ENCODE data around the gene CTLA4.

CTLA4 gene

DNA sequence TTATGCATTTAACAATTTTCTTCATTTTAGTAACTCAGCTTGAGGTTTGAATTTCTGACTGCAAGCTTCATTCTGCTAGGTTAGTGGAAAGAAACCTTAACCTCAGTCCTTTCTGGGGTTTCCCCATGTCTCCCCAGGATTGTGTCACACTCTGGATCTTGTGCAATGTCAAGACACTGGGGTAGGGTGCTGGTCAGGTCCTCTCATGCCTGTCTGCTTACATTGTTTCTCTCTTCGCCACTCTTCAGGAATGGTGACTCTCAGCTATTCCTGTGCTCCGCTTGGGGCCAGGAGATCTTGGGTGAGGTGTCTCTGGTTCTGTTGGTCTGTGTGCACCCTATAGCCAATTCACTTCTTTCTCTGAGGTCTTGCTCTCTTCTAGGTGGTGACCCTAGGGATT, 23.9 kb downstream of the CTLA4 start:
- no peaks in the 10 kb centered on the region; the same call in 1 of the 2 replicates for H3K27me3 ChIP-seq (replicated peaks; ENCODE audit: control insufficient read depth, insufficient read depth, low read length)
- TF ChIP-seq, protein P1, sequence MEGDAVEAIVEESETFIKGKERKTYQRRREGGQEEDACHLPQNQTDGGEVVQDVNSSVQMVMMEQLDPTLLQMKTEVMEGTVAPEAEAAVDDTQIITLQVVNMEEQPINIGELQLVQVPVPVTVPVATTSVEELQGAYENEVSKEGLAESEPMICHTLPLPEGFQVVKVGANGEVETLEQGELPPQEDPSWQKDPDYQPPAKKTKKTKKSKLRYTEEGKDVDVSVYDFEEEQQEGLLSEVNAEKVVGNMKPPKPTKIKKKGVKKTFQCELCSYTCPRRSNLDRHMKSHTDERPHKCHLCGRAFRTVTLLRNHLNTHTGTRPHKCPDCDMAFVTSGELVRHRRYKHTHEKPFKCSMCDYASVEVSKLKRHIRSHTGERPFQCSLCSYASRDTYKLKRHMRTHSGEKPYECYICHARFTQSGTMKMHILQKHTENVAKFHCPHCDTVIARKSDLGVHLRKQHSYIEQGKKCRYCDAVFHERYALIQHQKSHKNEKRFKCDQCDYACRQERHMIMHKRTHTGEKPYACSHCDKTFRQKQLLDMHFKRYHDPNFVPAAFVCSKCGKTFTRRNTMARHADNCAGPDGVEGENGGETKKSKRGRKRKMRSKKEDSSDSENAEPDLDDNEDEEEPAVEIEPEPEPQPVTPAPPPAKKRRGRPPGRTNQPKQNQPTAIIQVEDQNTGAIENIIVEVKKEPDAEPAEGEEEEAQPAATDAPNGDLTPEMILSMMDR (IDR thresholded peaks at IDR 0.05; ENCODE audit: insufficient read depth, low read length, poor library complexity, severe bottlenecking) = no peak
- H3K4me3 ChIP-seq (replicated peaks; ENCODE audit: low read depth, low read length) = no peak overlapping the region
- no peak for DNase-seq (ENCODE audit: extremely low read depth, insufficient read length)
- H3K36me3 ChIP-seq (ENCODE audit: control insufficient read depth, insufficient read depth, low read length) = no peaks in the 10 kb centered on the region

- TF ChIP-seq, protein P1 (IDR thresholded peaks at IDR 0.05; ENCODE audit: insufficient read depth, low read length, poor library complexity, severe bottlenecking) = no peak
- no peak for DNase-seq (ENCODE audit: extremely low read depth, insufficient read length)
- no peak overlapping the region for H3K4me3 ChIP-seq (replicated peaks; ENCODE audit: low read depth, low read length)
- no peaks in the 10 kb centered on the region for H3K36me3 ChIP-seq (ENCODE audit: control insufficient read depth, insufficient read depth, low read length)
- no peaks in the 10 kb centered on the region; the same call in none of the 2 replicates for H3K27me3 ChIP-seq (replicated peaks; ENCODE audit: control insufficient read depth, insufficient read depth, low read length)
These were observed 24.6 kb downstream of the CTLA4 start for GRCh38 chr2:203892207-203892606.

GRCh38 chr2:203893401-203893800, 25.8 kb downstream of the CTLA4 start:
- Histone ChIP-seq H3K4me3 (replicated peaks; ENCODE audit: low read depth, low read length) (no peak overlapping the region), H3K27me3 (replicated peaks; ENCODE audit: control insufficient read depth, insufficient read depth, low read length) (no peaks in the 10 kb centered on the region; the same call in none of the 2 replicates), H3K36me3 (ENCODE audit: control insufficient read depth, insufficient read depth, low read length) (no peaks in the 10 kb centered on the region)
- no peak for DNase-seq (ENCODE audit: extremely low read depth, insufficient read length)
- TF ChIP-seq, protein P1 (IDR thresholded peaks at IDR 0.05; ENCODE audit: insufficient read depth, low read length, poor library complexity, severe bottlenecking) = no peak

GRCh38 chr2:203893840-203894239, 26.3 kb downstream of the CTLA4 start:
- H3K4me3 ChIP-seq (replicated peaks; ENCODE audit: low read depth, low read length) = no peak overlapping the region
- TF ChIP-seq, protein P1 (IDR thresholded peaks at IDR 0.05; ENCODE audit: insufficient read depth, low read length, poor library complexity, severe bottlenecking) = no peak
- DNase-seq (ENCODE audit: extremely low read depth, insufficient read length) = no peak
- no peaks in the 10 kb centered on the region; the same call in none of the 2 replicates for H3K27me3 ChIP-seq (replicated peaks; ENCODE audit: control insufficient read depth, insufficient read depth, low read length)
- no peaks in the 10 kb centered on the region for H3K36me3 ChIP-seq (ENCODE audit: control insufficient read depth, insufficient read depth, low read length)

- H3K36me3 ChIP-seq (ENCODE audit: control insufficient read depth, insufficient read depth, low read length) = no peaks in the 10 kb centered on the region
- TF ChIP-seq, protein P1 (IDR thresholded peaks at IDR 0.05; ENCODE audit: insufficient read depth, low read length, poor library complexity, severe bottlenecking) = no peak
- H3K27me3 ChIP-seq (replicated peaks; ENCODE audit: control insufficient read depth, insufficient read depth, low read length) = no peaks in the 10 kb centered on the region; the same call in none of the 2 replicates
- no peak overlapping the region for H3K4me3 ChIP-seq (replicated peaks; ENCODE audit: low read depth, low read length)
- no peak for DNase-seq (ENCODE audit: extremely low read depth, insufficient read length)
These were observed 26.7 kb downstream of the CTLA4 start for GRCh38 chr2:203894262-203894661.

GRCh38 chr2:203897544-203897943, 30.0 kb downstream of the CTLA4 start:
- no peak for DNase-seq (ENCODE audit: extremely low read depth, insufficient read length)
- H3K27me3 ChIP-seq (replicated peaks; ENCODE audit: control insufficient read depth, insufficient read depth, low read length) = no peaks in the 10 kb centered on the region; the same call in none of the 2 replicates
- no peaks in the 10 kb centered on the region for H3K36me3 ChIP-seq (ENCODE audit: control insufficient read depth, insufficient read depth, low read length)
- no peak overlapping the region for H3K4me3 ChIP-seq (replicated peaks; ENCODE audit: low read depth, low read length)
- TF ChIP-seq, protein P1 (IDR thresholded peaks at IDR 0.05; ENCODE audit: insufficient read depth, low read length, poor library complexity, severe bottlenecking) = no peak
